Posterior cingulate gyrus (tissue), 11 donors: ENCODE data around the gene DYNLT4.
"Not testable (repeated sequence)": the region's sequence is repeated elsewhere in the genome, so short reads cannot be mapped to it uniquely, and the experiment has no call there.

Source experiments
- DNase-seq, 10 donors: peaks; one replicate each; pipeline versions ENCODE4 v3.0.0 to v3.0.0-alpha.2; 2020 to 2021; ENCODE audit warnings: mixed read lengths in 3 of 10
- intact Hi-C: fragments of 100-400 bp; cut with DNase I; formaldehyde crosslinking; loops from one replicate; pipeline ENCODE4 v1.15.1; 2023

The DYNLT4 gene

GRCh38 chr1:44829506-44830384 is 22.6 kb upstream of the DYNLT4 start:
- intact Hi-C loops, result loop anchor here (10.0 kb wide), 1 partner anchor 475 kb away; no protein-coding TSS in a partner anchor
- DNase-seq, result peak in 2 of 10 donors; percentile 69 to 77

GRCh38 chr1:44828841-44829440 is 21.8 kb upstream of the DYNLT4 start:
- peak in 2 of 10 donors; percentile 52 to 81 for DNase-seq
- intact Hi-C loops, result no loop called here

GRCh38 chr1:44828003-44828651 is 21.0 kb upstream of the DYNLT4 start:
- DNase-seq, result peak in 2 of 10 donors; percentile 42 to 62
- intact Hi-C loops, result no loop called here

- DNase-seq, result peak in 2 of 10 donors; percentile 70 to 74
- intact Hi-C loops, result no loop called here
Observed at GRCh38 chr1:44827197-44828002, 20.2 kb upstream of the DYNLT4 start.

GRCh38 chr1:44826375-44827196 is 19.4 kb upstream of the DYNLT4 start:
- intact Hi-C loops, result no loop called here
- peak in 4 of 10 donors; percentile 39 to 91 (median 78) for DNase-seq

GRCh38 chr1:44824392-44824791 is 17.2 kb upstream of the DYNLT4 start:
- intact Hi-C loops, result not testable (repeated sequence)
- peak in 3 of 10 donors; percentile 10 to 14 (median 11) for DNase-seq

- DNase-seq, result peak in 3 of 10 donors; percentile 65 to 76 (median 68)
- intact Hi-C loops, result no loop called here
Observed at GRCh38 chr1:44822981-44823451, 15.9 kb upstream of the DYNLT4 start.

GRCh38 chr1:44822131-44822701 is 15.1 kb upstream of the DYNLT4 start:
- DNase-seq, result peak in 3 of 10 donors; percentile 32 to 73 (median 62)
- intact Hi-C loops, result no loop called here

- intact Hi-C loops, result no loop called here
- peak in 3 of 10 donors; percentile 42 to 55 (median 55) for DNase-seq
Observed at GRCh38 chr1:44821240-44821715, 14.1 kb upstream of the DYNLT4 start.

GRCh38 chr1:44820328-44821239 is 13.4 kb upstream of the DYNLT4 start:
- intact Hi-C loops, result no loop called here
- DNase-seq, result peak in 3 of 10 donors; percentile 29 to 57 (median 54)

GRCh38 chr1:44819608-44820327 is 12.6 kb upstream of the DYNLT4 start:
- DNase-seq, result peak in 8 of 10 donors; percentile 54 to 94 (median 68)
- intact Hi-C loops, result no loop called here

- DNase-seq, result peak in 3 of 10 donors; percentile 12 to 64 (median 39)
- intact Hi-C loops, result no loop called here
Observed at GRCh38 chr1:44819196-44819607, 12.1 kb upstream of the DYNLT4 start.

- intact Hi-C loops, result no loop called here
Observed at GRCh38 chr1:44817771-44818495, 10.8 kb upstream of the DYNLT4 start.

GRCh38 chr1:44817307-44817706 is 10.2 kb upstream of the DYNLT4 start:
- DNase-seq, result no peak
- intact Hi-C loops, result no loop called here

More at GRCh38 chr1:44817771-44818495, 10.8 kb upstream of the DYNLT4 start:
- DNase-seq, result peak in 3 of 10 donors; percentile 6 to 15 (median 13)

GRCh38 chr1:44815926-44816325 is 8.8 kb upstream of the DYNLT4 start:
- DNase-seq, result peak in 3 of 10 donors; percentile 11 to 55 (median 47)
- intact Hi-C loops, result not testable (repeated sequence)
